Uterus (tissue), 4 donors: ENCODE measurements around the gene MUC20. TPM values are rescaled to one million over a fixed set of nuclear protein-coding genes. Genes with fewer than 3 reads are reported as not detected.
"Not testable (repeated sequence)": the region's sequence is repeated elsewhere in the genome, so short reads cannot be mapped to it uniquely, and the experiment has no call there.

Experiments
- DNase-seq, 2 donors: peaks; one replicate each; pipeline ENCODE4 v3.0.0-alpha.2; 2019 to 2020
- H3K27ac ChIP-seq, 2 donors: fragments of 200-600 bp; sonication (generic); 1 replicate in 1 of 2; 2 replicates in 1 of 2; pipeline ENCODE4 v1.5.1; 2016 to 2018
- H3K27me3 ChIP-seq, 2 donors: fragments of 200-600 bp; sonication (generic); one replicate each; pipeline ENCODE4 v1.5.1; 2018 to 2019; ENCODE audit warnings: control low read depth in 1 of 2
- H3K36me3 ChIP-seq, 2 donors: fragments of 200-600 bp; sonication (generic); one replicate each; pipeline ENCODE4 v1.5.1; 2019; ENCODE audit warnings: control low read depth in 1 of 2
- H3K4me1 ChIP-seq, 2 donors: fragments of 200-600 bp; sonication (generic); one replicate each; pipeline ENCODE4 v1.5.1; 2018 to 2019; ENCODE audit warnings: control low read depth in 1 of 2
- H3K4me3 ChIP-seq, 2 donors: fragments of 200-600 bp; sonication (generic); 1 replicate in 1 of 2; 2 replicates in 1 of 2; pipeline ENCODE4 v1.5.1; 2018 to 2019; ENCODE audit warnings: mild to moderate bottlenecking in 1 of 2
- H3K9me3 ChIP-seq, 2 donors: fragments of 200-600 bp; sonication (generic); one replicate each; pipeline ENCODE4 v1.5.1; 2019; ENCODE audit warnings: control low read depth in 1 of 2
- intact Hi-C: fragments of 100-400 bp; cut with DNase I; formaldehyde crosslinking; loops from one replicate; pipeline ENCODE4 v1.15.1; 2023; ENCODE audit warnings: low total_unique reads
- total RNA-seq, 4 donors: library from RNA; depleted of rRNA in 3 of 4; stranded (reverse); fragments of >200 nt in 3 of 4; gene quantifications; one replicate each; pipeline versions ENCODE4 v1.1.0 to v1.2.4, GENCODE V29; 2014 to 2023
- donor health status: DM: yes; HTN: yes; CAD: no.

MUC20 gene
- 10 to 100 TPM in 1 of 4 donors, 1 to 10 TPM in 2, under 1 TPM in 1; 0.29 to 17.6 (median 4.4) TPM for total RNA-seq

GRCh38 chr3:195720831-195721506 is at the start of gene MUC20:
TSS of gene MUC20 (plus strand) at chr3:195720978. CDS start at chr3:195721008, 30 bp downstream.
- H3K4me1 ChIP-seq, H3K27me3 ChIP-seq, H3K4me3 ChIP-seq, H3K36me3 ChIP-seq, intact Hi-C loops, DNase-seq, H3K9me3 ChIP-seq, H3K27ac ChIP-seq: not testable (repeated sequence)

DNA sequence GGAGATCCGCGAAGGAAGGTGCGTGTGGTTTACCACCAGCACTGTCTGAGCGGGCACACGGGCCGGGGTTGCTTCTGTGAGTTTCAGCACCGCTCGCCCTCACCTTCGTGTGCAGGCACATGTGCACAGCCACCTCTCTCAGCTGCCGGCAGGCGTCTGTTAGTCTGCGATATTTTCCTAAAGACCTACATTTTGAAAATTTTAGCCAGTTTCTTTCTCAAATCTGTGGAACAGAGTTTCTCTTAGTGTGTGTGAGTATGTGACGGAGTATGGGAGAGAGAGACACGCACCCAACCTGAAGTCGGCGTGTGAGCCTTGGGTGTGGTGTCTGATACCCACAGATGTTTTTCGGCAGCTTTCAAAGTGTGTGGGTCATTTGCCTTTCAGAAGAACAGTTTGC is 49.5 kb upstream of the MUC20 start:
- H3K4me3 ChIP-seq, H3K27ac ChIP-seq, H3K9me3 ChIP-seq, H3K36me3 ChIP-seq, DNase-seq, intact Hi-C loops, H3K27me3 ChIP-seq, H3K4me1 ChIP-seq: not testable (repeated sequence)

GRCh38 chr3:195673711-195674110 is 47.1 kb upstream of the MUC20 start:
- H3K36me3 ChIP-seq, H3K9me3 ChIP-seq, H3K27ac ChIP-seq, DNase-seq, H3K4me1 ChIP-seq, H3K4me3 ChIP-seq, intact Hi-C loops, H3K27me3 ChIP-seq: not testable (repeated sequence)

GRCh38 chr3:195678391-195679015 is 42.3 kb upstream of the MUC20 start:
- DNase-seq, intact Hi-C loops, H3K27me3 ChIP-seq, H3K4me1 ChIP-seq, H3K36me3 ChIP-seq, H3K27ac ChIP-seq, H3K9me3 ChIP-seq, H3K4me3 ChIP-seq: not testable (repeated sequence)

DNA sequence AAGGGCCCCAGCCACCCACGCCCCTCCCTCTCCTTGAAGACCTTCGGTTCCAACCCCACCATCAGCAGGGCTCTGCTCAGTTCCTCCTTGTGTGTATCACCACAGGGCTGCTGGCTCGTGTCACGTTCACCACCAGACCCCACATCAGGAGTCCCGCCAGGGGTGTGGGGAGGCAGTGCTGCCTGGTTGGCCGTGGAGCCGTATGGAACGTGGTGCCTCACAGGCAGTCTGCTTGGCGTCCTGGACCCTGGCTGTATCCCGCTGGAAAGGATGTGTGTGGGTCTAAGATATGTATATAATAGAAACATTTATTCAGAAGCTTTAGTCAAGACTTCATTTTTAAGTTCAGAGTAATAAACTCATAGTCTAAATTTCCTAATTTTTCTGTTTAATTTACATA is 40.1 kb upstream of the MUC20 start:
- H3K36me3 ChIP-seq, H3K9me3 ChIP-seq, H3K4me1 ChIP-seq, intact Hi-C loops, H3K4me3 ChIP-seq, DNase-seq, H3K27me3 ChIP-seq, H3K27ac ChIP-seq: not testable (repeated sequence)

DNA sequence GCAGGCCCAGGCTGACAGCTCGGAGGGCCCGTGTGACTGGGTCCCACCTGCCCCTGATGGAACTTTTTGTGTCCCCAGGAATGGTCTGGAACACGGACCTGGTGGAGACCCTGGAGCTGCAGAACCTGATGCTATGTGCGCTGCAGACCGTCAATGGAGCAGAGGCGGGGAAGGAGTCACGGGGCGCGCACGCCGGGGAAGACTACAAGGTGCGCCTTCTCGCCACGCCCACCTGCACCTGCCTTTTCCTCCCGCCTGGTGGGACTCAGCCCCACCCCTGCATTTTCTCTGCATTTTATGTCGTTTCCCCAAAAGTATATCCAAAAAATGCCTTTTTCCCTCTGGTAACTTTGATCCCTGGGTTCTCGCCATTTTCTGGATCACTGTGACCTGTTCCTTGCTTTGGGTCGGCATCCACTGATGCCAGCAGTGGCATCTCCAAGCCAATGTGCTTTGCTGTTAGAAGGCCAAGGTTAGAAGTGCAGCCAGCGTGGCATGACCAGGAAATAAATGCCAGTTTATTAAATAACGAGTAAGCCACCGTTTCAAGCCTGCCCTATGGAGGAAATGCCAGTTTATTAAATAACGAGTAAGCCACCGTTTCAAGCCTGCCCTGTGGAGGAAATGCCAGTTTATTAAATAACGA is 39.2 kb upstream of the MUC20 start:
- H3K4me1 ChIP-seq, H3K36me3 ChIP-seq, H3K27me3 ChIP-seq, H3K4me3 ChIP-seq, DNase-seq, H3K9me3 ChIP-seq, intact Hi-C loops, H3K27ac ChIP-seq: not testable (repeated sequence)

DNA sequence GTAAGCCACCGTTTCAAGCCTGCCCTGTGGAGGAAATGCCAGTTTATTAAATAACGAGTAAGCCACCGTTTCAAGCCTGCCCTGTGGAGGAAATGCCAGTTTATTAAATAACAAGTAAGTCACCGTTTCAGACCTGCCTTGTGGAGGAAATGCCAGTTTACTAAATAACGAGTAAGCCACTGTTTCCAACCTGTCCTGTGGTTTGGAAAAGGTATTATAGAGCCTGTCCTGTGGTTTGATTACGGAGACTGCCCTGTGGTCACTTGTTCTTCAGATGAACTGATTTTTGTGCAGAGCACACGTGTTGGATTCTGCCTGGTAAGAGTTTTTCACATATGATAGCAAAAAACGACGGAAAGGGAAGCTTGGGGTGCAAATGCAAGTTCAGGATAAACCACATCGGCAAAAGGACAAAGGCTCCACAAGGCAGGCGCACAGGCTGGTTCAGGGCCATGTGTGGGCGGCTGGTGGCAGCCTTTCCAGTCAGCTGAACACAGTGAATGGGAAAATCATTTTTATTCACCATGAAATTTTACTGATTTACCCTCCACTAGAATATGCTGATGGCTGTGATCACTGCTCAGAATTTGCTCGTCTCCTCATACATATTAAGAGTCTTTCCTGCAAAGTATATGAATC is 38.6 kb upstream of the MUC20 start:
- H3K4me1 ChIP-seq, H3K9me3 ChIP-seq, H3K36me3 ChIP-seq, H3K27me3 ChIP-seq, H3K4me3 ChIP-seq, intact Hi-C loops, DNase-seq, H3K27ac ChIP-seq: not testable (repeated sequence)

- H3K4me3 ChIP-seq, intact Hi-C loops, H3K27me3 ChIP-seq, H3K36me3 ChIP-seq, H3K9me3 ChIP-seq, H3K27ac ChIP-seq, DNase-seq, H3K4me1 ChIP-seq: not testable (repeated sequence)
These were observed 36.9 kb upstream of the MUC20 start for GRCh38 chr3:195683722-195684526.

- H3K4me1 ChIP-seq, H3K27me3 ChIP-seq, H3K36me3 ChIP-seq, H3K9me3 ChIP-seq, intact Hi-C loops, H3K4me3 ChIP-seq, H3K27ac ChIP-seq, DNase-seq: not testable (repeated sequence)
These were observed 36.1 kb upstream of the MUC20 start for GRCh38 chr3:195684527-195685257.

DNA sequence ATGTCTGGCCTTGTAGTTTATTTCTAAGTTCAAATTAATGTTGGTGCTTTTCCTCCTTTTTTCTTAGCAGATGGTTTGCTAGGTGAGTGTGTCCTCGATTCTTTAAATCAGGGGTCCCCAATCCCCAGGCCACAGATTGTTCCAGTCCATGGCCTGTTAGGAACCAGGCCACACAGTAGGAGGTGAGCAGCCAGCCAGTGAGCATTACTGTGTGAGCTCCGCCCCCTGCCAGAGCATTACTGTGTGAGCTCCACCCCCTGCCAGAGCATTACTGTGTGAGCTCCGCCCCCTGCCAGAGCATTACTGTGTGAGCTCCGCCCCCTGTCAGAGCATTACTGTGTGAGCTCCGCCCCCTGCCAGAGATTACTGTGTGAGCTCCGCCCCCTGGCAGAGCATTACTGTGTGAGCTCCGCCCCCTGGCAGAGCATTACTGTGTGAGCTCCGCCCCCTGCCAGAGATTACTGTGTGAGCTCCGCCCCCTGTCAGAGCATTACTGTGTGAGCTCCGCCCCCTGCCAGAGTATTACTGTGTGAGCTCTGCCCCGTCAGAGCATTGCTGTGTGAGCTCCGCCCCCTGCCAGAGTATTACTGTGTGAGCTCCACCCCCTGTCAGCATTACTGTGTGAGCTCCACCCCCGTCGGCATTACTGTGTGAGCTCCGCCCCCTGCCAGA is 34.1 kb upstream of the MUC20 start:
- intact Hi-C loops, H3K27me3 ChIP-seq, DNase-seq, H3K4me1 ChIP-seq, H3K27ac ChIP-seq, H3K4me3 ChIP-seq, H3K36me3 ChIP-seq, H3K9me3 ChIP-seq: not testable (repeated sequence)

DNA sequence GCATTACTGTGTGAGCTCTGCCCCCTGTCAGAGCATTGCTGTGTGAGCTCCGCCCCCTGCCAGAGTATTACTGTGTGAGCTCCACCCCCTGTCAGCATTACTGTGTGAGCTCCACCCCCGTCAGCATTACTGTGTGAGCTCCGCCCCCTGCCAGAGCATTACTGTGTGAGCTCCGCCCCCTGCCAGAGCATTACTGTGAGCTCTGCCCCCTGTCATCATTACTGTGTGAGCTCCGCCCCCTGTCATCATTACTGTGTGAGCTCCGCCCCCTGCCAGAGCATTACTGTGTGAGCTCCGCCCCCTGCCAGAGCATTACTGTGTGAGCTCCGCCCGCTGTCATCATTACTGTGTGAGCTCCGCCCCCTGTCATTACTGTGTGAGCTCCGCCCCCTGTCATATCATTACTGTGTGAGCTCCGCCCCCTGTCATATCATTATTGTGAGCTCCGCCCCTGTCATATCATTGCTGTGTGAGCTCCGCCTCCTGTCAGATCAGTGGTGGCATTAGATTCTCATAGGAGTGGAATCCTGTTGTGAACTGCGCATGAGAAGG is 33.5 kb upstream of the MUC20 start:
- H3K36me3 ChIP-seq, H3K27me3 ChIP-seq, H3K9me3 ChIP-seq, H3K27ac ChIP-seq, intact Hi-C loops, DNase-seq, H3K4me1 ChIP-seq, H3K4me3 ChIP-seq: not testable (repeated sequence)
